ENCODE data around the gene FAM107A. TPM values are rescaled to one million over a fixed set of nuclear protein-coding genes. Genes with fewer than 3 reads are reported as not detected.

The FAM107A gene
- total and polyA plus RNA-seq, 9 of the 15 experiments (the other 6 are each of a cell fraction or from before 2014, with no cell fraction given), result 0.07 TPM; not detected in 8

DNA sequence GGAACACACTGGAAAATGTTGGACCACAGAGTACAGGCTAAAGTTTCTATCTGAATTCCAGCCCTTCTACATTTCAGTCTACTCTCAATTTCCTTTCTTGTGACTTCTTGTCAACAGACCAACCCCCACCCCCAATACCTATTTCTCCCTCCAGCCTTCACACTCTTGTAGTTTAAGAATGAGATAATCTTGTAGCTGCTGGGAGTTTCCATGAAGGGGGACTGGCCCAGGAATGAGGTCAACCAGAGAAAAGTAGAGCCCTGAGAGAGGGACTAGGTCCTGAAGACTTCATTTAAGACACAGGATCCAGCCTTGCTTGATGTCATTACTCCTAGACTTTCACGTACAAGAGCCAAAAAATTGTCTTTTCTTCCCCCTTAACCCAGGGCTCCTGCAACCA, 29.5 kb upstream of the FAM107A start:
- Histone ChIP-seq H3K36me3 (ENCODE audit: control insufficient read depth, insufficient read depth, low read length) (no peaks in the 10 kb centered on the region), H3K9me1 (ENCODE audit: control insufficient read depth, insufficient read depth, low read length) (no peaks in the 10 kb centered on the region), H2AFZ (ENCODE audit: low read depth, low read length) (no peak overlapping the region), H3K9me3 (replicated peaks; ENCODE audit: control insufficient read depth, insufficient read depth, low read depth, low read length) (no peaks in the 10 kb centered on the region), H3K79me2 (ENCODE audit: control insufficient read depth, insufficient read depth, low read length) (no peaks in the 10 kb centered on the region), H3K4me3 (no peak overlapping the region), H3K4me1 (replicated peaks in 1 of 2; ENCODE audit: control insufficient read depth in 2 of 2, insufficient read depth in 2 of 2, low read length in 2 of 2) (no peaks in the 10 kb centered on the region; a peak in 1 of 5 replicates), H3K9ac (ENCODE audit: insufficient read depth in 1 of 2, low read depth in 2 of 2, low read length in 2 of 2) (no peak overlapping the region), H3K27me3 (ENCODE audit: control insufficient read depth in 2 of 2, insufficient read depth in 2 of 2, low read length in 2 of 2) (peaks cover 0 to 3% of the 10 kb centered on the region in 2 experiments; a peak in 2 of 5 replicates), H3K4me2 (ENCODE audit: insufficient read depth, low read length) (no peak overlapping the region), H4K20me1 (replicated peaks; ENCODE audit: control insufficient read depth, insufficient read depth, low read length) (no peaks in the 10 kb centered on the region), H3K27ac (ENCODE audit: extremely low read depth, low read depth, low read length) (no peak overlapping the region)
- no peak for ATAC-seq
- TF ChIP-seq, protein P1, sequence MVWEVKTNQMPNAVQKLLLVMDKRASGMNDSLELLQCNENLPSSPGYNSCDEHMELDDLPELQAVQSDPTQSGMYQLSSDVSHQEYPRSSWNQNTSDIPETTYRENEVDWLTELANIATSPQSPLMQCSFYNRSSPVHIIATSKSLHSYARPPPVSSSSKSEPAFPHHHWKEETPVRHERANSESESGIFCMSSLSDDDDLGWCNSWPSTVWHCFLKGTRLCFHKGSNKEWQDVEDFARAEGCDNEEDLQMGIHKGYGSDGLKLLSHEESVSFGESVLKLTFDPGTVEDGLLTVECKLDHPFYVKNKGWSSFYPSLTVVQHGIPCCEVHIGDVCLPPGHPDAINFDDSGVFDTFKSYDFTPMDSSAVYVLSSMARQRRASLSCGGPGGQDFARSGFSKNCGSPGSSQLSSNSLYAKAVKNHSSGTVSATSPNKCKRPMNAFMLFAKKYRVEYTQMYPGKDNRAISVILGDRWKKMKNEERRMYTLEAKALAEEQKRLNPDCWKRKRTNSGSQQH (CRISPR knock-in tag; IDR thresholded peaks at IDR 0.05), result no peak
- no peak for TF ChIP-seq ESRRA (IDR thresholded peaks at IDR 0.05; ENCODE audit: borderline replicate concordance, low read depth)
- TF ChIP-seq PRMT5 (CRISPR knock-in tag; IDR thresholded peaks at IDR 0.05), result no peak
- no peak for TF ChIP-seq POLR3A (IDR thresholded peaks at IDR 0.05; ENCODE audit: borderline replicate concordance, extremely low read depth, insufficient read depth, insufficient read length)
- TF ChIP-seq KDM5B (IDR thresholded peaks at IDR 0.05; ENCODE audit: insufficient replicate concordance, low read depth, low read length), result no peak
- TF ChIP-seq CHD1 (IDR thresholded peaks at IDR 0.05; ENCODE audit: low read length), result no peak
- no peak for TF ChIP-seq TCF3 (CRISPR knock-in tag; IDR thresholded peaks at IDR 0.05)
- TF ChIP-seq POLR2G (IDR thresholded peaks at IDR 0.05; ENCODE audit: low read depth, low read length), result no peak
- TF ChIP-seq NFIX (CRISPR knock-in tag; IDR thresholded peaks at IDR 0.05; ENCODE audit: low read depth), result no peak
- no peak for TF ChIP-seq ZNF140 (CRISPR knock-in tag; IDR thresholded peaks at IDR 0.05)
- no peak for TF ChIP-seq NBN (IDR thresholded peaks at IDR 0.05; ENCODE audit: low read depth)
- TF ChIP-seq PHF20 (IDR thresholded peaks at IDR 0.05; ENCODE audit: partially characterized antibody), result no peak
- no peak for TF ChIP-seq JUNB (CRISPR knock-in tag; conservative IDR thresholded peaks at IDR 0.05)
- no peak for TF ChIP-seq SREBF1 (IDR thresholded peaks at IDR 0.05; ENCODE audit: borderline replicate concordance, low read depth, low read length)
- ChIA-PET CTCF (ENCODE audit: low intra/inter-chr PET ratio) (no interaction called here), POLR2A (interaction anchor here (0.7 kb wide), 1 partner anchor 290 kb away, joined by 3 read pairs; no protein-coding TSS in a partner anchor)
- no peak for DNase-seq (ENCODE audit: extremely low read depth in 1 of 4, low spot score in 3 of 4)
- no TSS peak for BruUV-seq (replicated peaks)
- intact Hi-C loops (cut with micrococcal nuclease), result no loop called here
- in situ Hi-C loops (cut with MboI), result no loop called here
- 0% methylated on average over 1 of the region's 1 CpG for WGBS (ENCODE audit: insufficient coverage, low coverage, missing lambda C conversion rate)
- FAIRE-seq, result no peak
